ENCODE measurements around the gene INSM2.

DNA sequence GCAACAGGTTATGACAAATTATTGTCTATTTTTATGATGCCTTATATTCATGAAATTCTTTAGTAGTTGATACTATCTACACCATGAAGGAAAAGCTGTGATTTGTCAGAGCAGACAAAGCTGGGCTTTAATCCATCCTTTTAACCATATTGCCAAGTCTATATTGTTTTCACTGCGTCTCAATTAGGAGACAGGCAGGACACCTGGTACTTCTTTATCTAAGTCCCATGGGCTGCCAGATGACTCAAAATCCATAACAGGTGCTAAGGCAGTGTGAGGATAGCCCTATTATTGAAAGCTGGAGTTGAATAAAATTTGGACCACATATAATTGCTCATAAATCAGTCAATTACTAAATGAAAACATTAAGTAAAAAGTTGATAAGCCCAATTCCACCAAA lies 22.6 kb downstream of the INSM2 start:
- no peak for TF ChIP-seq CTCF (conservative IDR thresholded peaks at IDR 0.05; ENCODE audit: low read length)
- no peak for TF ChIP-seq EZH2phosphoT487 (IDR thresholded peaks at IDR 0.05; ENCODE audit: borderline replicate concordance)

Data from Loucy (cell line).